SU-DHL-6 (cell line): ENCODE results near the gene PC.

Experiments used
- H2AFZ ChIP-seq: fragments of 200-600 bp; sonication (generic); 2 replicates; pipeline ENCODE4 v1.6.1; 2014; ENCODE audit warnings: low read depth, mild to moderate bottlenecking, moderate library complexity, mixed read lengths, antibody characterized with exemption, low read length; ENCODE audit not compliant: severe bottlenecking
- H3F3A ChIP-seq: fragments of 200-600 bp; shearing (Covaris generic); 2 replicates; pipeline ENCODE4 v1.6.0; 2016; ENCODE audit warnings: antibody characterized with exemption, mild to moderate bottlenecking; ENCODE audit not compliant: insufficient read depth
- H3K27ac ChIP-seq: fragments of 200-600 bp; sonication (generic); 2 replicates; pipeline ENCODE4 v1.5.1; 2016; ENCODE audit warnings: low read depth, mild to moderate bottlenecking, low read length, moderate library complexity, mixed read lengths
- H3K27me3 ChIP-seq: fragments of 200-600 bp; sonication (generic), shearing (Covaris generic); 2 replicates; pipeline ENCODE4 v1.6.0; 2014; ENCODE audit warnings: mild to moderate bottlenecking, low read length
- H3K36me3 ChIP-seq: fragments of 200-600 bp; sonication (generic); 2 replicates; pipeline ENCODE4 v1.6.1; 2014; ENCODE audit warnings: mild to moderate bottlenecking, low read length, mixed read lengths
- H3K4me2 ChIP-seq: fragments of 300-600, 200-600 bp; shearing (Covaris generic), sonication (generic); 2 replicates; pipeline ENCODE4 v1.6.0; 2014; ENCODE audit warnings: low read length, low read depth, mild to moderate bottlenecking; ENCODE audit not compliant: poor library complexity, severe bottlenecking
- H3K4me3 ChIP-seq: fragments of 200-600 bp; sonication (generic); 2 replicates; pipeline ENCODE4 v1.5.1; 2014; ENCODE audit warnings: antibody characterized with exemption, low read length, mild to moderate bottlenecking, mixed read lengths; ENCODE audit not compliant: insufficient read depth, poor library complexity, severe bottlenecking
- H3K79me2 ChIP-seq: fragments of 200-600 bp; sonication (generic); 2 replicates; pipeline ENCODE4 v1.6.1; 2014; ENCODE audit warnings: mild to moderate bottlenecking, low read length, moderate library complexity; ENCODE audit not compliant: insufficient read depth
- H3K9ac ChIP-seq: fragments of 200-600 bp; sonication (generic); 2 replicates; pipeline ENCODE4 v1.7.0; 2014; ENCODE audit warnings: mild to moderate bottlenecking, low read length
- H3K9me2 ChIP-seq: fragments of 200-600 bp; sonication (generic); replicated peaks from 2 replicates; pipeline ENCODE4 v1.6.1; 2014; ENCODE audit warnings: low read length; ENCODE audit not compliant: insufficient read depth
- H3K9me3 ChIP-seq: fragments of 200-600 bp; sonication (generic); 2 replicates; pipeline ENCODE4 v1.6.1; 2014; ENCODE audit warnings: low read length, mixed read lengths; ENCODE audit not compliant: insufficient read depth
- H4K20me1 ChIP-seq: fragments of 200-600 bp; sonication (generic); 2 replicates; pipeline ENCODE4 v1.6.1; 2014; ENCODE audit warnings: low read depth, mild to moderate bottlenecking, antibody characterized with exemption, low read length, moderate library complexity, mixed read lengths
- CTCF ChIP-seq: fragments of 200-600 bp; sonication (generic); IDR thresholded peaks from one replicate; pipeline ENCODE4 v1.5.1; 2017; ENCODE audit warnings: antibody characterized with exemption, mild to moderate bottlenecking, low read length, moderate library complexity; ENCODE audit not compliant: insufficient read depth, poor library complexity, severe bottlenecking
- EZH2phosphoT487 ChIP-seq: fragments of 200-600 bp; sonication (generic), shearing (Covaris generic); conservative IDR thresholded peaks from 2 replicates; pipeline ENCODE4 v1.6.1; 2018; ENCODE audit warnings: mild to moderate bottlenecking, antibody characterized with exemption, low read length, moderate library complexity, mixed read lengths

The PC gene

GRCh38 chr11:66874232-66874631, 84.0 kb downstream of the PC start:
- no peak overlapping the region for H3K4me2 ChIP-seq
- H3K9ac ChIP-seq: no peak overlapping the region
- H4K20me1 ChIP-seq: no peaks in the 10 kb centered on the region
- no peaks in the 10 kb centered on the region for H3K27me3 ChIP-seq
- no peak overlapping the region for H2AFZ ChIP-seq
- H3K9me3 ChIP-seq: no peaks in the 10 kb centered on the region
- H3K79me2 ChIP-seq: no peaks in the 10 kb centered on the region
- no peak overlapping the region for H3K27ac ChIP-seq
- no peaks in the 10 kb centered on the region for H3K36me3 ChIP-seq
- no peaks in the 10 kb centered on the region for H3F3A ChIP-seq
- no peak overlapping the region for H3K4me3 ChIP-seq
- H3K9me2 ChIP-seq: no peaks in the 10 kb centered on the region
- no peak for TF ChIP-seq CTCF
- no peak for TF ChIP-seq EZH2phosphoT487

DNA sequence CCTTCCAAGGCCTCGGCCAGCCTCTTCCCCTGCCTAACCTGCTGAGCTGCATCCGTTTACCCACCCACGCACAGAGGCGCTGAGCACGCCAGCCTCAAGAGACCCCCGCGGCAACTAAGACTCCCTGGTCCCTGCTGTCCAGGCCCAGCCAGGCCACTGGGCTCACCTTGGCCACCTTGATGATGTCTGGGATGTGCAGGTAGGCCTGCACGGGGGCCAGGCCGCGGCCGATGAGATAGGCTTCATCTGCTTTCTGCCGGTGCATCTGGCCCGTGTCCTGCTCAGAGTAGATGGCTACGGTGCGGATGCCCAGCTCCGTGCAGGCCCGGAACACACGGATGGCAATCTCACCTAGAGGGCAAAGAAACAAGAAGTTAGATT, 86.7 kb downstream of the PC start:
- Histone ChIP-seq H2AFZ (no peak overlapping the region), H3K79me2 (no peaks in the 10 kb centered on the region), H3K36me3 (no peaks in the 10 kb centered on the region), H3F3A (peaks cover 6% of the 10 kb centered on the region), H4K20me1 (no peaks in the 10 kb centered on the region), H3K9ac (no peak overlapping the region), H3K9me3 (no peaks in the 10 kb centered on the region), H3K9me2 (no peaks in the 10 kb centered on the region), H3K4me3 (no peak overlapping the region), H3K27me3 (no peaks in the 10 kb centered on the region), H3K27ac (no peak overlapping the region), H3K4me2 (no peak overlapping the region)
- TF ChIP-seq CTCF: no peak

- no peaks in the 10 kb centered on the region for H3K9me3 ChIP-seq
- no peaks in the 10 kb centered on the region for H4K20me1 ChIP-seq
- H3K9ac ChIP-seq: no peak overlapping the region
- no peak overlapping the region for H3K27ac ChIP-seq
- peaks cover 6% of the 10 kb centered on the region for H3F3A ChIP-seq
- H3K79me2 ChIP-seq: no peaks in the 10 kb centered on the region
- no peak overlapping the region for H3K4me3 ChIP-seq
- no peak overlapping the region for H3K4me2 ChIP-seq
- H3K9me2 ChIP-seq: no peaks in the 10 kb centered on the region
- TF ChIP-seq CTCF (no peak), EZH2phosphoT487 (no peak)
- no peaks in the 10 kb centered on the region for H3K27me3 ChIP-seq
- no peak overlapping the region for H2AFZ ChIP-seq
- no peaks in the 10 kb centered on the region for H3K36me3 ChIP-seq
These were observed 87.3 kb downstream of the PC start for GRCh38 chr11:66870616-66871520.
